Stimulated activated CD8-positive, alpha-beta memory T cell treated with anti-CD3 and anti-CD28 coated beads, Interleukin-15, amount 100 ng/mL, for 24 hours (primary cell): Measurements from ENCODE around the gene HCRT.

ENCODE experiments used
- DNase-seq: peaks from one replicate; pipeline ENCODE4 v3.0.0-alpha.2; 2020; ENCODE audit warnings: low read depth

Gene HCRT

GRCh38 chr17:42138749-42139492 is 46.3 kb downstream of the HCRT start:
- no peak for DNase-seq

GRCh38 chr17:42136654-42137051 is 48.6 kb downstream of the HCRT start:
- no peak for DNase-seq

GRCh38 chr17:42135664-42136653 is 49.3 kb downstream of the HCRT start:
- no peak for DNase-seq

- DNase-seq, result no peak
Measured at GRCh38 chr17:42135151-42135550, 50.1 kb downstream of the HCRT start.
